Calu3 (cell line): ENCODE data around the gene RFWD3. TPM values are rescaled to one million over a fixed set of nuclear protein-coding genes. Genes with fewer than 3 reads are reported as not detected.
A peak's percentile ranks its signal among the peaks of the same experiment; 100 is the strongest.

Experiments
- BruUV-seq: library from RNA; stranded (reverse); fragments of 400-500 nt; replicated peaks from 2 replicates; lab custom pipeline; 2021; lab: Mats Ljungman, UMichigan
- CTCF ChIA-PET: fragments of 300-600 bp; sonication (Branson Sonifier 250); formaldehyde crosslinking; loops from one replicate; lab custom pipeline; 2022; ENCODE audit warnings: antibody characterized with exemption; lab: Charles Lee
- DNase-seq: peaks from one replicate; pipeline ENCODE4 v3.0.0; 2022
- H3K27ac Mint-ChIP-seq: one replicate; pipeline ENCODE4 v1.8.0; 2022; ENCODE audit warnings: mixed read lengths; ENCODE audit not compliant: unreplicated experiment
- H3K27me3 Mint-ChIP-seq: one replicate; pipeline ENCODE4 v1.8.0; 2022; ENCODE audit warnings: mixed read lengths; ENCODE audit not compliant: unreplicated experiment
- H3K36me3 Mint-ChIP-seq: one replicate; pipeline ENCODE4 v1.8.0; 2022; ENCODE audit warnings: mild to moderate bottlenecking, moderate library complexity, mixed read lengths; ENCODE audit not compliant: insufficient read depth, unreplicated experiment
- H3K4me1 Mint-ChIP-seq: one replicate; pipeline ENCODE4 v1.8.0; 2022; ENCODE audit warnings: mild to moderate bottlenecking, low read depth, mixed read lengths; ENCODE audit not compliant: unreplicated experiment
- H3K4me3 Mint-ChIP-seq: one replicate; pipeline ENCODE4 v1.8.0; 2022; ENCODE audit warnings: mild to moderate bottlenecking, low read depth, moderate library complexity, mixed read lengths; ENCODE audit not compliant: unreplicated experiment
- H3K9me3 Mint-ChIP-seq: one replicate; pipeline ENCODE4 v1.8.0; 2022; ENCODE audit warnings: low read depth, mixed read lengths; ENCODE audit not compliant: unreplicated experiment
- CTCF ChIP-seq: fragments of 200-600 bp; IDR thresholded peaks from one replicate; pipeline ENCODE4 v1.8.0; 2022; ENCODE audit warnings: antibody characterized with exemption; ENCODE audit not compliant: unreplicated experiment
- intact Hi-C: fragments of 100-400 bp; cut with micrococcal nuclease; formaldehyde crosslinking; loops from one replicate; pipeline ENCODE4 v1.10.0; 2022; ENCODE audit not compliant: unreplicated experiment
- total RNA-seq: library from RNA; stranded (reverse); gene quantifications from 2 replicates; pipeline ENCODE4 v1.2.3, GENCODE V29; 2022

The RFWD3 gene
- total RNA-seq, 1 experiment from 2014 or later, result 109 TPM

GRCh38 chr16:74626741-74627416, 39.8 kb downstream of the RFWD3 start:
- BruUV-seq, result no TSS peak
- peak overlapping the region; percentile 12 for H3K27ac Mint-ChIP-seq
- no peaks in the 10 kb centered on the region for H3K27me3 Mint-ChIP-seq
- H3K4me1 Mint-ChIP-seq, result no peaks in the 10 kb centered on the region
- DNase-seq, result no peak
- peaks cover 63% of the 10 kb centered on the region for H3K36me3 Mint-ChIP-seq
- intact Hi-C loops, result no loop called here
- CTCF ChIA-PET, result interaction anchor here (0.7 kb wide), 1 partner anchor 235 kb away, joined by 6 read pairs; no protein-coding TSS in a partner anchor
- H3K9me3 Mint-ChIP-seq, result no peaks in the 10 kb centered on the region
- TF ChIP-seq CTCF, result no peak
- H3K4me3 Mint-ChIP-seq, result no peak overlapping the region

- CTCF ChIA-PET, result interaction anchor here (0.5 kb wide), 1 partner anchor 9 kb away, joined by 3 read pairs; no protein-coding TSS in a partner anchor
- H3K4me3 Mint-ChIP-seq, result no peak overlapping the region
- H3K9me3 Mint-ChIP-seq, result no peaks in the 10 kb centered on the region
- no peaks in the 10 kb centered on the region for H3K4me1 Mint-ChIP-seq
- intact Hi-C loops, result no loop called here
- no peak for DNase-seq
- H3K27ac Mint-ChIP-seq, result no peak overlapping the region
- H3K27me3 Mint-ChIP-seq, result no peaks in the 10 kb centered on the region
- TF ChIP-seq CTCF, result no peak
- no TSS peak for BruUV-seq
- peaks cover 71% of the 10 kb centered on the region for H3K36me3 Mint-ChIP-seq
Observed at GRCh38 chr16:74625500-74626350, 41.0 kb downstream of the RFWD3 start.

- H3K4me3 Mint-ChIP-seq, result no peak overlapping the region
- no peak overlapping the region for H3K27ac Mint-ChIP-seq
- peaks cover 64% of the 10 kb centered on the region for H3K36me3 Mint-ChIP-seq
- CTCF ChIA-PET, result interaction anchor here (0.9 kb wide), 1 partner anchor 18 kb away, joined by 3 read pairs; no protein-coding TSS in a partner anchor
- no peak for DNase-seq
- no peaks in the 10 kb centered on the region for H3K4me1 Mint-ChIP-seq
- H3K9me3 Mint-ChIP-seq, result no peaks in the 10 kb centered on the region
- intact Hi-C loops, result loop anchor here (5.0 kb wide), 1 partner anchor 142 kb away; no protein-coding TSS in a partner anchor
- no peaks in the 10 kb centered on the region for H3K27me3 Mint-ChIP-seq
- BruUV-seq, result no TSS peak
- TF ChIP-seq CTCF, result no peak
Observed at GRCh38 chr16:74623839-74624235, 42.8 kb downstream of the RFWD3 start.

- intact Hi-C loops, result loop anchor here (5.0 kb wide), 1 partner anchor 141 kb away; no protein-coding TSS in a partner anchor
- Mint-ChIP-seq H3K27me3 (no peaks in the 10 kb centered on the region), H3K4me1 (peaks cover 2% of the 10 kb centered on the region), H3K4me3 (no peak overlapping the region), H3K9me3 (no peaks in the 10 kb centered on the region), H3K36me3 (peaks cover 59% of the 10 kb centered on the region), H3K27ac (no peak overlapping the region)
- no peak for DNase-seq
- TF ChIP-seq CTCF, result peak; percentile 59
- no TSS peak for BruUV-seq
- CTCF ChIA-PET, result interaction anchor here (0.9 kb wide), 1 partner anchor 18 kb away, joined by 3 read pairs; no protein-coding TSS in a partner anchor
Observed at GRCh38 chr16:74623214-74623838, 43.4 kb downstream of the RFWD3 start.
